22Rv1 (cell line): ENCODE results near the gene DNHD1.

Source experiments
- H3K27ac ChIP-seq: fragments of 450-650 bp; 2 replicates; pipeline ENCODE4 v1.5.1; 2017
- CTCF ChIP-seq: fragments of 450-650 bp; IDR thresholded peaks from 2 replicates; pipeline ENCODE4 v1.5.1; 2017; ENCODE audit warnings: mild to moderate bottlenecking
- ZFX ChIP-seq: fragments of 450-650 bp; IDR thresholded peaks from 2 replicates; pipeline ENCODE4 v1.6.1; 2017; ENCODE audit warnings: antibody characterized with exemption, borderline replicate concordance

Gene DNHD1

GRCh38 chr11:6488821-6489220, 8.3 kb upstream of the DNHD1 start:
- TF ChIP-seq ZFX, result no peak
- no peak for TF ChIP-seq CTCF
- peak overlapping the region; percentile 61 for H3K27ac ChIP-seq

GRCh38 chr11:6489306-6489705, 7.8 kb upstream of the DNHD1 start:
- TF ChIP-seq CTCF, result no peak
- TF ChIP-seq ZFX, result no peak
- H3K27ac ChIP-seq, result peak overlapping the region; percentile 61

GRCh38 chr11:6498121-6498520, 1.0 kb downstream of the DNHD1 start:
- H3K27ac ChIP-seq, result no peak overlapping the region
- TF ChIP-seq ZFX, result no peak
- no peak for TF ChIP-seq CTCF

GRCh38 chr11:6498544-6498943, 1.5 kb downstream of the DNHD1 start:
- TF ChIP-seq CTCF, result no peak
- TF ChIP-seq ZFX, result no peak

GRCh38 chr11:6502382-6502781, 5.3 kb downstream of the DNHD1 start:
- no peak for TF ChIP-seq ZFX
- no peak for TF ChIP-seq CTCF
- no peak overlapping the region for H3K27ac ChIP-seq

More at GRCh38 chr11:6498544-6498943, 1.5 kb downstream of the DNHD1 start:
- no peak overlapping the region for H3K27ac ChIP-seq

GRCh38 chr11:6504166-6504565, 7.1 kb downstream of the DNHD1 start:
- no peak for TF ChIP-seq ZFX
- TF ChIP-seq CTCF, result no peak
- H3K27ac ChIP-seq, result no peak overlapping the region

GRCh38 chr11:6505577-6506240, 8.6 kb downstream of the DNHD1 start:
- peak; percentile 90 for TF ChIP-seq CTCF
- TF ChIP-seq ZFX, result no peak
- no peak overlapping the region; the same call in 1 of the 2 replicates for H3K27ac ChIP-seq
